BJ (cell line): Measurements from ENCODE around the gene ZNF598. TPM values are rescaled to one million over a fixed set of nuclear protein-coding genes. Genes with fewer than 3 reads are reported as not detected.

ENCODE experiments used
- CTCF ChIA-PET: fragments of 350-600 bp; formaldehyde crosslinking; extraction: SDS; loops from one replicate; lab custom pipeline; 2021; ENCODE audit warnings: antibody characterized with exemption, inconsistent platforms; lab: Yijun Ruan, JAX
- POLR2A ChIA-PET: fragments of 300-600 bp; sonication (Branson Sonifier 250); formaldehyde crosslinking; extraction: SDS; loops from one replicate; lab custom pipeline; 2021; ENCODE audit warnings: antibody characterized with exemption; lab: Charles Lee
- DNase-seq: peaks from one replicate; pipeline ENCODE4 v3.0.0-alpha.2; 2011; ENCODE audit warnings: low read depth
- H3K27me3 ChIP-seq: 2 replicates; pipeline ENCODE4 v1.6.0; 2011; ENCODE audit warnings: low read length; ENCODE audit not compliant: control insufficient read depth, insufficient read depth
- H3K36me3 ChIP-seq: 2 replicates; pipeline ENCODE4 v1.5.1; 2011; ENCODE audit warnings: low read length; ENCODE audit not compliant: control insufficient read depth, insufficient read depth
- H3K4me3 ChIP-seq: 2 replicates; pipeline ENCODE4 v1.5.1; 2011; ENCODE audit warnings: low read depth, mild to moderate bottlenecking, control low read depth, low read length
- CTCF ChIP-seq: IDR thresholded peaks from 2 replicates; pipeline ENCODE4 v1.5.1; 2011; ENCODE audit warnings: low read depth, mild to moderate bottlenecking, control low read depth, inconsistent platforms, low read length, moderate library complexity; ENCODE audit not compliant: insufficient read depth
- polyA plus RNA-seq: library from polyadenylated mRNA; depleted of rRNA; stranded (reverse); fragments of >200 nt; gene quantifications from 2 replicates; pipeline ENCODE4 v1.2.3, GENCODE V29; 2011

ZNF598 gene
- polyA plus RNA-seq, 1 experiment: 23.0 TPM

GRCh38 chr16:2044541-2044940 lies 34.9 kb upstream of the ZNF598 start:
- ChIA-PET CTCF (interaction anchor here (0.9 to 1.4 kb wide), 3 partner anchors 9 to 96 kb away, joined by 3 to 5 read pairs (median 4); no protein-coding TSS in a partner anchor), POLR2A (no interaction called here)

GRCh38 chr16:2043667-2044451 lies 34.2 kb upstream of the ZNF598 start:
- CTCF ChIA-PET: interaction anchor here (1.4 kb wide), 1 partner anchor 97 kb away, joined by 5 read pairs; no protein-coding TSS in a partner anchor
- DNase-seq: no peak
- Histone ChIP-seq H3K36me3 (peaks cover 4% of the 10 kb centered on the region), H3K27me3 (no peaks in the 10 kb centered on the region), H3K4me3 (no peak overlapping the region)
- no peak for TF ChIP-seq CTCF
- POLR2A ChIA-PET: no interaction called here

More at GRCh38 chr16:2044541-2044940, 34.9 kb upstream of the ZNF598 start:
- peaks cover 2% of the 10 kb centered on the region; the same call in 1 of the 2 replicates for H3K36me3 ChIP-seq
- DNase-seq: no peak
- no peak for TF ChIP-seq CTCF
- H3K27me3 ChIP-seq: no peaks in the 10 kb centered on the region
- no peak overlapping the region for H3K4me3 ChIP-seq

- DNase-seq: no peak
- TF ChIP-seq CTCF: no peak
- no peaks in the 10 kb centered on the region for H3K27me3 ChIP-seq
- peaks cover 8% of the 10 kb centered on the region for H3K36me3 ChIP-seq
- no peak overlapping the region for H3K4me3 ChIP-seq
- ChIA-PET CTCF (no interaction called here), POLR2A (no interaction called here)
These were observed 33.5 kb upstream of the ZNF598 start for GRCh38 chr16:2042986-2043666.

- Histone ChIP-seq H3K27me3 (no peaks in the 10 kb centered on the region), H3K4me3 (no peak overlapping the region), H3K36me3 (peaks cover 14% of the 10 kb centered on the region)
- TF ChIP-seq CTCF: no peak
- DNase-seq: no peak
- ChIA-PET POLR2A (interaction anchor here (0.6 kb wide), 1 partner anchor 15 kb away, joined by 8 read pairs; no protein-coding TSS in a partner anchor), CTCF (no interaction called here)
These were observed 32.8 kb upstream of the ZNF598 start for GRCh38 chr16:2042171-2042985.
